ENCODE results near the gene UNG.

DNA sequence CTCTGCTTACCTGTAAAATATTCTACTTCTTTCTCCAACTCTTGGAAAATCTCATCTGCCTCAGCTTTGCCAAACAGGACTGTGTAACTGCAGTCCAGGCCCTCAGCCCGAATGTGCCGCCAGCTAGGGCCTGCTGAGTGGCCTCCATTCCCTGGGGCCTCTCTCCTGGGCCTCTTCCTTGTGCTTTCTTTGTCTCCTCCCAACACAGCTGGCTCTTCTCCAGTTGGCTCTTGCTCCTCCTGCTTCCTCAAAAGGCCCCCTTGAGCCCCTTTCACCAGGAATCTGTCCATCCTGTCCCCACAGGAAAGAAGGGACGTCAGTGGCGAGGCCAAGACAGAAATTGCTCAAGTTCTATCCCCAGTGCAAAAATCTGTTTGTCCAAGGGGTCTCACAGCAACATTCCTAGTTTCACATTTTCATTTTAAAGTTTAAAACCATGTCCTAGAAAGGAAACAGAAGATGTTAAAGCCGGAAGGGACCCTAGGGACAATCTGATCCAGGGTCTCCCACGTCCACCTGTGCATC is 4.8 kb upstream of the UNG start:
- no peak for TF ChIP-seq POLR2A (IDR thresholded peaks at IDR 0.05)
- TF ChIP-seq, protein P1, sequence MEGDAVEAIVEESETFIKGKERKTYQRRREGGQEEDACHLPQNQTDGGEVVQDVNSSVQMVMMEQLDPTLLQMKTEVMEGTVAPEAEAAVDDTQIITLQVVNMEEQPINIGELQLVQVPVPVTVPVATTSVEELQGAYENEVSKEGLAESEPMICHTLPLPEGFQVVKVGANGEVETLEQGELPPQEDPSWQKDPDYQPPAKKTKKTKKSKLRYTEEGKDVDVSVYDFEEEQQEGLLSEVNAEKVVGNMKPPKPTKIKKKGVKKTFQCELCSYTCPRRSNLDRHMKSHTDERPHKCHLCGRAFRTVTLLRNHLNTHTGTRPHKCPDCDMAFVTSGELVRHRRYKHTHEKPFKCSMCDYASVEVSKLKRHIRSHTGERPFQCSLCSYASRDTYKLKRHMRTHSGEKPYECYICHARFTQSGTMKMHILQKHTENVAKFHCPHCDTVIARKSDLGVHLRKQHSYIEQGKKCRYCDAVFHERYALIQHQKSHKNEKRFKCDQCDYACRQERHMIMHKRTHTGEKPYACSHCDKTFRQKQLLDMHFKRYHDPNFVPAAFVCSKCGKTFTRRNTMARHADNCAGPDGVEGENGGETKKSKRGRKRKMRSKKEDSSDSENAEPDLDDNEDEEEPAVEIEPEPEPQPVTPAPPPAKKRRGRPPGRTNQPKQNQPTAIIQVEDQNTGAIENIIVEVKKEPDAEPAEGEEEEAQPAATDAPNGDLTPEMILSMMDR (IDR thresholded peaks at IDR 0.05) = no peak
